ENCODE results near the gene HTR7.

HTR7 gene

GRCh38 chr10:90800232-90800796 lies 57.5 kb downstream of the HTR7 start:
- DNase-seq = peak; percentile 90

GRCh38 chr10:90799172-90799571 lies 58.7 kb downstream of the HTR7 start:
- DNase-seq = no peak

GRCh38 chr10:90798482-90798881 lies 59.4 kb downstream of the HTR7 start:
- no peak for DNase-seq

- no peak for DNase-seq
Observed at GRCh38 chr10:90790422-90790821, 67.4 kb downstream of the HTR7 start.

- no peak for DNase-seq
Observed at GRCh38 chr10:90788968-90789367, 68.9 kb downstream of the HTR7 start.

- no peak for DNase-seq
Observed at GRCh38 chr10:90788199-90788491, 69.7 kb downstream of the HTR7 start.

- peak; percentile 66 for DNase-seq
Observed at GRCh38 chr10:90787393-90788198, 70.2 kb downstream of the HTR7 start.

- DNase-seq = no peak
Observed at GRCh38 chr10:90785782-90786181, 72.1 kb downstream of the HTR7 start.

GRCh38 chr10:90784771-90785170 lies 73.1 kb downstream of the HTR7 start:
- no peak for DNase-seq

GRCh38 chr10:90780488-90780887 lies 77.4 kb downstream of the HTR7 start:
- DNase-seq = no peak

GRCh38 chr10:90779548-90779947 lies 78.3 kb downstream of the HTR7 start:
- peak; percentile 55 for DNase-seq

- DNase-seq = peak; percentile 82
Observed at GRCh38 chr10:90777621-90778020, 80.2 kb downstream of the HTR7 start.

GRCh38 chr10:90775351-90776028 lies 82.3 kb downstream of the HTR7 start:
- peak; percentile 45 for DNase-seq

- no peak for DNase-seq
Observed at GRCh38 chr10:90769946-90770841, 87.6 kb downstream of the HTR7 start.

GRCh38 chr10:90751107-90751997 lies 106.5 kb downstream of the HTR7 start:
- DNase-seq = peak; percentile 79

- DNase-seq = no peak
Observed at GRCh38 chr10:90746829-90747228, 111.0 kb downstream of the HTR7 start.

GRCh38 chr10:90745565-90745964 lies 112.3 kb downstream of the HTR7 start:
- DNase-seq = no peak

GRCh38 chr10:90743291-90743690 lies 114.5 kb downstream of the HTR7 start:
- no peak for DNase-seq

- peak; percentile 72 for DNase-seq
Observed at GRCh38 chr10:90741926-90742565, 115.8 kb downstream of the HTR7 start.

- DNase-seq = no peak
Observed at GRCh38 chr10:90740265-90740664, 117.6 kb downstream of the HTR7 start.

GRCh38 chr10:90738885-90739284 lies 119.0 kb downstream of the HTR7 start:
- no peak for DNase-seq

GRCh38 chr10:90734415-90734814 lies 123.4 kb downstream of the HTR7 start:
- DNase-seq = no peak

Measured in OCI-M1 (cell line).